GM19463 (cell line): ENCODE results near the gene LRIG1.

Source experiments
- ATAC-seq: cut with Tn5 transposase; IDR thresholded peaks from one replicate; pipeline ENCODE4 v1.9.1; 2021; ENCODE audit warnings: mild to moderate bottlenecking, moderate library complexity; ENCODE audit not compliant: unreplicated experiment

The LRIG1 gene

GRCh38 chr3:66490984-66491383 lies 9.8 kb downstream of the LRIG1 start:
- ATAC-seq = no peak

- peak; percentile 50 for ATAC-seq
Observed at GRCh38 chr3:66490214-66490613, 10.6 kb downstream of the LRIG1 start.

GRCh38 chr3:66489581-66489980 lies 11.2 kb downstream of the LRIG1 start:
- no peak for ATAC-seq

- no peak for ATAC-seq
Observed at GRCh38 chr3:66489115-66489514, 11.7 kb downstream of the LRIG1 start.

GRCh38 chr3:66488492-66488891 lies 12.3 kb downstream of the LRIG1 start:
- no peak for ATAC-seq

- ATAC-seq = no peak
Observed at GRCh38 chr3:66487465-66487864, 13.4 kb downstream of the LRIG1 start.

GRCh38 chr3:66486646-66487045 lies 14.2 kb downstream of the LRIG1 start:
- no peak for ATAC-seq

GRCh38 chr3:66486202-66486601 lies 14.6 kb downstream of the LRIG1 start:
- no peak for ATAC-seq

GRCh38 chr3:66485291-66485968 lies 15.4 kb downstream of the LRIG1 start:
- no peak for ATAC-seq

GRCh38 chr3:66484106-66484844 lies 16.5 kb downstream of the LRIG1 start:
- ATAC-seq = no peak

- peak; percentile 39 for ATAC-seq
Observed at GRCh38 chr3:66483409-66483906, 17.4 kb downstream of the LRIG1 start.

- no peak for ATAC-seq
Observed at GRCh38 chr3:66483006-66483405, 17.8 kb downstream of the LRIG1 start.

- no peak for ATAC-seq
Observed at GRCh38 chr3:66482018-66482404, 18.8 kb downstream of the LRIG1 start.

GRCh38 chr3:66481071-66482017 lies 19.5 kb downstream of the LRIG1 start:
- peak; percentile 38 for ATAC-seq

GRCh38 chr3:66480666-66481065 lies 20.2 kb downstream of the LRIG1 start:
- peak; percentile 34 for ATAC-seq

GRCh38 chr3:66479532-66479947 lies 21.3 kb downstream of the LRIG1 start:
- ATAC-seq = peak; percentile 39

GRCh38 chr3:66478960-66479359 lies 21.9 kb downstream of the LRIG1 start:
- no peak for ATAC-seq

GRCh38 chr3:66477856-66478255 lies 23.0 kb downstream of the LRIG1 start:
- ATAC-seq = no peak

GRCh38 chr3:66476852-66477381 lies 23.9 kb downstream of the LRIG1 start:
- ATAC-seq = no peak

GRCh38 chr3:66475386-66476020 lies 25.3 kb downstream of the LRIG1 start:
- no peak for ATAC-seq
